Measurements from ENCODE around the gene SLC28A1. TPM values are rescaled to one million over a fixed set of nuclear protein-coding genes. Genes with fewer than 3 reads are reported as not detected.

Gene SLC28A1
- total RNA-seq, 2 donors from 2014 or later: 0.12 TPM; not detected in 1

GRCh38 chr15:84846269-84846668 is 38.2 kb upstream of the SLC28A1 start:
- peak overlapping the region; percentile 60 to 89 for H3K27ac ChIP-seq
- no peaks in the 10 kb centered on the region for H3K27me3 ChIP-seq
- no peak for DNase-seq (ENCODE audit: low spot score)
- H3K9me3 ChIP-seq: peaks cover 0 to 7% of the 10 kb centered on the region in 2 donors
- TF ChIP-seq CTCF (IDR thresholded peaks at IDR 0.05): no peak
- peaks cover 0 to 8% of the 10 kb centered on the region in 2 donors for H3K4me1 ChIP-seq
- H3K4me3 ChIP-seq: no peak overlapping the region
- no peaks in the 10 kb centered on the region for H3K36me3 ChIP-seq

GRCh38 chr15:84847382-84847781 is 37.1 kb upstream of the SLC28A1 start:
- no peaks in the 10 kb centered on the region for H3K27me3 ChIP-seq
- H3K36me3 ChIP-seq: no peaks in the 10 kb centered on the region
- no peak for TF ChIP-seq CTCF (IDR thresholded peaks at IDR 0.05)
- peaks cover 0 to 3% of the 10 kb centered on the region in 2 donors for H3K4me1 ChIP-seq
- H3K4me3 ChIP-seq: no peak overlapping the region
- DNase-seq (ENCODE audit: low spot score): no peak
- H3K27ac ChIP-seq: no peak overlapping the region
- H3K9me3 ChIP-seq: peaks cover 0 to 7% of the 10 kb centered on the region in 2 donors

GRCh38 chr15:84852212-84852611 is 32.2 kb upstream of the SLC28A1 start:
- peaks cover 0 to 21% of the 10 kb centered on the region in 2 donors for H3K4me1 ChIP-seq
- no peak overlapping the region for H3K4me3 ChIP-seq
- peak overlapping the region in 1 of 2 donors; percentile 11 for H3K27ac ChIP-seq
- DNase-seq (ENCODE audit: low spot score): no peak
- no peak for TF ChIP-seq CTCF (IDR thresholded peaks at IDR 0.05)
- peaks cover 0 to 5% of the 10 kb centered on the region in 2 donors for H3K9me3 ChIP-seq
- peaks cover 11% of the 10 kb centered on the region for H3K36me3 ChIP-seq
- H3K27me3 ChIP-seq: no peaks in the 10 kb centered on the region

- H3K4me3 ChIP-seq: no peak overlapping the region
- no peak for DNase-seq (ENCODE audit: low spot score)
- H3K27me3 ChIP-seq: no peaks in the 10 kb centered on the region
- peaks cover 40% of the 10 kb centered on the region for H3K36me3 ChIP-seq
- peaks cover 0 to 21% of the 10 kb centered on the region in 2 donors for H3K4me1 ChIP-seq
- peak overlapping the region; percentile 71 to 76 for H3K27ac ChIP-seq
- no peak for TF ChIP-seq CTCF (IDR thresholded peaks at IDR 0.05)
- H3K9me3 ChIP-seq: no peaks in the 10 kb centered on the region
Observed at GRCh38 chr15:84855136-84855535, 29.3 kb upstream of the SLC28A1 start.

- Histone ChIP-seq H3K27ac (peak overlapping the region; percentile 71 to 76), H3K36me3 (peaks cover 45% of the 10 kb centered on the region), H3K27me3 (no peaks in the 10 kb centered on the region), H3K4me3 (no peak overlapping the region), H3K9me3 (no peaks in the 10 kb centered on the region), H3K4me1 (peaks cover 0 to 21% of the 10 kb centered on the region in 2 donors)
- no peak for DNase-seq (ENCODE audit: low spot score)
- no peak for TF ChIP-seq CTCF (IDR thresholded peaks at IDR 0.05)
Observed at GRCh38 chr15:84855765-84856164, 28.7 kb upstream of the SLC28A1 start.

GRCh38 chr15:84856731-84857417 is 27.6 kb upstream of the SLC28A1 start:
- Histone ChIP-seq H3K4me3 (no peak overlapping the region), H3K36me3 (peaks cover 45% of the 10 kb centered on the region), H3K9me3 (no peaks in the 10 kb centered on the region), H3K4me1 (peaks cover 0 to 21% of the 10 kb centered on the region in 2 donors), H3K27me3 (no peaks in the 10 kb centered on the region), H3K27ac (peak overlapping the region; percentile 26 to 76)
- no peak for TF ChIP-seq CTCF (IDR thresholded peaks at IDR 0.05)
- DNase-seq (ENCODE audit: low spot score): no peak
